Measurements from ENCODE around the gene GLYATL1. TPM values are rescaled to one million over a fixed set of nuclear protein-coding genes. Genes with fewer than 3 reads are reported as not detected.

GLYATL1 gene
- total and polyA plus RNA-seq, 2 of the 8 experiments (the other 6 are each of a cell fraction or from before 2014, with no cell fraction given), result 8.6 to 10.7 TPM

DNA sequence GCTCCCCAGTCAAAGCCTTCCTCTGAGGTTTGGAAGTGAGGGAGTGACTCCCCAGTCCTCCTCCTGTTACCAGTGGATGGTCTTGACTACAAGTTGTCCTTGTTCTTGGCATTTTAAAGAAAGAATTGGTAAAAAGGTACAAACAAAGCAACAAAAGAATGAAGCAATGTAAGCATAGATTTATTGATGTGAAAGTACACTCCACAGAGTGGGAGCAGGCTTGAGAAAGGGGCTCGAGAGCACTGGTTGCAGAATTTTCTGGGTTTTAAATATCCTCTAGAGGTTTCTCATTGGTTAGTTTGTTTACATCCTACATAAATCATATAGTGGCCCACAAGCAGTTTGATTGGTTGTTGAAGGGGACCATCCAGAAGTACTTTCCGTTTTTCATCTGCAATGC is 22.7 kb upstream of the GLYATL1 start:
- POLR2A ChIA-PET (ENCODE audit: partially characterized antibody), result no interaction called here
- no peak for TF ChIP-seq BCL11A (IDR thresholded peaks at IDR 0.05; ENCODE audit: low read depth in 2 of 2, low read length in 2 of 2)
- no peak for TF ChIP-seq CTBP2 (IDR thresholded peaks at IDR 0.05; ENCODE audit: borderline replicate concordance, insufficient read depth, insufficient read length, low read length)
- no peak for TF ChIP-seq SIN3A (conservative IDR thresholded peaks at IDR 0.05 in 1 of 2, IDR thresholded peaks at IDR 0.05 in 1 of 2; ENCODE audit: low read depth in 1 of 2, low read length in 2 of 2)
- TF ChIP-seq, protein P1, sequence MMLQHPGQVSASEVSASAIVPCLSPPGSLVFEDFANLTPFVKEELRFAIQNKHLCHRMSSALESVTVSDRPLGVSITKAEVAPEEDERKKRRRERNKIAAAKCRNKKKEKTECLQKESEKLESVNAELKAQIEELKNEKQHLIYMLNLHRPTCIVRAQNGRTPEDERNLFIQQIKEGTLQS (IDR thresholded peaks at IDR 0.05; ENCODE audit: insufficient read depth, low read depth, low read length), result no peak
- no peak for TF ChIP-seq TAF1 (IDR thresholded peaks at IDR 0.05; ENCODE audit: low read depth, low read length)
- TF ChIP-seq KDM4A (IDR thresholded peaks at IDR 0.05; ENCODE audit: low read depth, low read length, severe bottlenecking), result no peak
- no peak for TF ChIP-seq NRF1 (IDR thresholded peaks at IDR 0.05; ENCODE audit: low read depth, low read length)
- TF ChIP-seq, protein P2, sequence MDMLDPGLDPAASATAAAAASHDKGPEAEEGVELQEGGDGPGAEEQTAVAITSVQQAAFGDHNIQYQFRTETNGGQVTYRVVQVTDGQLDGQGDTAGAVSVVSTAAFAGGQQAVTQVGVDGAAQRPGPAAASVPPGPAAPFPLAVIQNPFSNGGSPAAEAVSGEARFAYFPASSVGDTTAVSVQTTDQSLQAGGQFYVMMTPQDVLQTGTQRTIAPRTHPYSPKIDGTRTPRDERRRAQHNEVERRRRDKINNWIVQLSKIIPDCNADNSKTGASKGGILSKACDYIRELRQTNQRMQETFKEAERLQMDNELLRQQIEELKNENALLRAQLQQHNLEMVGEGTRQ (IDR thresholded peaks at IDR 0.05; ENCODE audit: low read length), result no peak
- TF ChIP-seq NANOG (IDR thresholded peaks at IDR 0.05; ENCODE audit: insufficient read depth, low read depth, low read length, poor library complexity, severe bottlenecking), result no peak
- TF ChIP-seq RFX5 (IDR thresholded peaks at IDR 0.05; ENCODE audit: borderline replicate concordance, low read depth, low read length), result no peak
- TF ChIP-seq TCF12 (IDR thresholded peaks at IDR 0.05; ENCODE audit: low read depth, low read length), result no peak
- no peak for TF ChIP-seq TEAD4 (IDR thresholded peaks at IDR 0.05; ENCODE audit: low read depth, low read length)

More for the DNA sequence above, 22.7 kb upstream of the GLYATL1 start:
- no peaks in the 10 kb centered on the region; a peak in 2 of 8 replicates for H3K36me3 ChIP-seq (ENCODE audit: control insufficient read depth in 2 of 4, insufficient read depth in 4 of 4, low read length in 3 of 4)
- no peak overlapping the region for H2BK20ac ChIP-seq (ENCODE audit: low read length)
- H3K56ac ChIP-seq (replicated peaks; ENCODE audit: insufficient read length, low read depth, low read length), result no peak overlapping the region
- no peak overlapping the region for H3K23ac ChIP-seq (ENCODE audit: insufficient read length)
- no peaks in the 10 kb centered on the region for H3K27me3 ChIP-seq (replicated peaks in 1 of 4; ENCODE audit: control insufficient read depth in 3 of 4, extremely low read depth in 1 of 4, insufficient read depth in 3 of 4, low read length in 3 of 4)
- H2AK5ac ChIP-seq (ENCODE audit: low read depth, low read length), result no peak overlapping the region
- no peak overlapping the region for H3K18ac ChIP-seq (ENCODE audit: extremely low read depth, low read length)
- no peak overlapping the region for H4K8ac ChIP-seq (ENCODE audit: extremely low read depth, insufficient read depth, low read length)
- DNase-seq (ENCODE audit: low read depth in 1 of 2, low spot score in 2 of 2), result no peak
- H3K79me2 ChIP-seq (ENCODE audit: control insufficient read depth in 1 of 2, insufficient read depth in 2 of 2, low read length in 2 of 2), result no peaks in the 10 kb centered on the region
- no peak overlapping the region for H2AFZ ChIP-seq (ENCODE audit: low read length)
- 96% methylated on average over 2 of the region's 2 CpGs; no CpG with 5 or more reads in 1 of the 2 experiments for WGBS, 2 experiments (ENCODE audit: extremely low coverage in 1 of 2, insufficient coverage in 1 of 2, insufficient read length in 1 of 2, insufficient replicate concordance in 2 of 2, low coverage in 1 of 2, low lambda C conversion rate in 2 of 2, missing lambda C conversion rate in 1 of 2)
- no peaks in the 10 kb centered on the region for H4K20me1 ChIP-seq (replicated peaks in 1 of 2; ENCODE audit: control insufficient read depth in 1 of 2, insufficient read depth in 2 of 2, low read length in 2 of 2)
- H2BK12ac ChIP-seq (ENCODE audit: low read depth, low read length), result no peak overlapping the region
- no peak overlapping the region for H3K27ac ChIP-seq (ENCODE audit: low read depth, low read length)
- H3K23me2 ChIP-seq (ENCODE audit: low read depth, low read length), result no peaks in the 10 kb centered on the region
- no peak overlapping the region for H3K14ac ChIP-seq (ENCODE audit: insufficient read length)
- H3K4ac ChIP-seq (replicated peaks; ENCODE audit: insufficient read length, low read depth, low read length), result no peak overlapping the region
- H3K79me1 ChIP-seq (ENCODE audit: low read depth, low read length), result no peaks in the 10 kb centered on the region
- no peak overlapping the region for H3K4me3 ChIP-seq (ENCODE audit: extremely low read depth in 1 of 4, insufficient read depth in 2 of 4, low read depth in 3 of 4, low read length in 4 of 4)
- H4K91ac ChIP-seq (replicated peaks; ENCODE audit: insufficient read length, low read length), result no peak overlapping the region
- no peaks in the 10 kb centered on the region for H3K4me1 ChIP-seq (replicated peaks in 1 of 4; ENCODE audit: control insufficient read depth in 3 of 4, insufficient read depth in 4 of 4, low read length in 3 of 4)
- no peak for FAIRE-seq
- no peak overlapping the region for H3K9ac ChIP-seq (replicated peaks in 1 of 4; ENCODE audit: extremely low read depth in 1 of 4, low read depth in 3 of 4, low read length in 3 of 4)
- CTCF ChIA-PET (ENCODE audit: partially characterized antibody), result interaction anchor here (13.9 kb wide), 1 partner anchor 10 kb away, joined by 96 read pairs; no protein-coding TSS in a partner anchor
- no peak overlapping the region for H3K4me2 ChIP-seq (ENCODE audit: insufficient read depth in 1 of 2, low read depth in 2 of 2, low read length in 2 of 2)
- no peak overlapping the region for H4K5ac ChIP-seq (ENCODE audit: insufficient read length, low read depth, low read length)
- H3K9me3 ChIP-seq (ENCODE audit: insufficient read depth in 2 of 2, low read depth in 1 of 2, low read length in 1 of 2), result peaks cover 12 to 18% of the 10 kb centered on the region in 2 experiments
- no peak overlapping the region for H2BK15ac ChIP-seq (ENCODE audit: low read length)
- no peak overlapping the region for H2BK5ac ChIP-seq (ENCODE audit: low read depth, low read length)
- no peak overlapping the region for H2BK120ac ChIP-seq (replicated peaks; ENCODE audit: low read depth, low read length)
